ENCODE results near the gene FAM47E. TPM values are rescaled to one million over a fixed set of nuclear protein-coding genes. Genes with fewer than 3 reads are reported as not detected.

FAM47E gene
- total and polyA plus RNA-seq, 2 of the 13 experiments (the other 11 are each of a cell fraction or from before 2014, with no cell fraction given) = 0.33 to 0.66 TPM

- POLR2A ChIA-PET = no interaction called here
- FAIRE-seq = no peak
- Histone ChIP-seq H3K27me3 (ENCODE audit: control insufficient read depth in 1 of 2, insufficient read depth in 2 of 2, low read length in 2 of 2) (no peaks in the 10 kb centered on the region), H3K79me2 (ENCODE audit: insufficient read depth, low read length) (peaks cover 59% of the 10 kb centered on the region), H3K9ac (ENCODE audit: insufficient read depth, low read depth, low read length) (no peak overlapping the region), H2AFZ (ENCODE audit: low read length) (no peak overlapping the region), H3K4me2 (ENCODE audit: low read depth, low read length) (no peak overlapping the region), H3K4me1 (ENCODE audit: insufficient read depth, low read length) (peaks cover 41% of the 10 kb centered on the region), H4K20me1 (ENCODE audit: insufficient read depth, low read length) (no peaks in the 10 kb centered on the region), H3K4me3 (replicated peaks in 1 of 3; ENCODE audit: insufficient read depth in 1 of 3, low read depth in 2 of 3, low read length in 3 of 3) (no peak overlapping the region), H3K27ac (ENCODE audit: extremely low read length, insufficient read depth, low read length) (no peak overlapping the region), H3K9me3 (ENCODE audit: low read length) (no peaks in the 10 kb centered on the region), H3K36me3 (replicated peaks in 1 of 2; ENCODE audit: control insufficient read depth in 1 of 2, insufficient read depth in 2 of 2, low read length in 2 of 2) (peaks cover 2 to 3% of the 10 kb centered on the region in 2 experiments; a peak in 1 of 5 replicates)
- TF ChIP-seq NCOA1 (CRISPR knock-in tag; IDR thresholded peaks at IDR 0.05) (no peak), ZNF121 (CRISPR knock-in tag; IDR thresholded peaks at IDR 0.05) (peak; percentile 64; the same call in 1 of the 2 replicates)
- in situ Hi-C loops (cut with HindIII; ENCODE audit: extremely low pct_ligation_motif_present, low pct_unique_long_range_greater_than_20kb) = no loop called here
- no peak for ATAC-seq
- no peak for DNase-seq (ENCODE audit: low spot score)
- 100% methylated on average over 1 of the region's 1 CpG for WGBS (ENCODE audit: low lambda C conversion rate)
- CTCF ChIA-PET (ENCODE audit: low intra/inter-chr PET ratio, low total read pairs) = no interaction called here
- intact Hi-C loops (cut with micrococcal nuclease; ENCODE audit: unreplicated experiment) = no loop called here
- BruUV-seq (replicated peaks) = no TSS peak
These were observed 46.6 kb upstream of the FAM47E start for GRCh38 chr4:76204936-76205335.

DNA sequence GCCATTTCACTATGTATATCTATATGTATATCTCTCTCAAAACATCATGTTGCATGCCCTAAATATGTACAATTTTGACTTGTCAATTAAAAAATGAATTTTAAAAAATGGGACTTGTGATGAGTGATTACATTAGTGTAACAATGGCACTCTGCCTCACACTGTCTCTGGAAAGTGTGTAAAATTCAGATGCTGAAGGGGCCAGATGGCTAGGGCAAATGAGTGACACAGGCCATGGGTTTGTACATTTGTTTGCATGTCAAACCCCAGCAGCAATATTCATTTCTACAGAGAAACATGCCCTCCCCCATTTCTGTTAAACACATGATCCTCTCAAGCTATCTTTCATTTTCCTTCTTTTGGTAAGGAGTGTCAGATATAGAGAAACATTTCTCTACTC lies 46.0 kb upstream of the FAM47E start:
- Histone ChIP-seq H3K79me2 (ENCODE audit: insufficient read depth, low read length) (peaks cover 60% of the 10 kb centered on the region), H3K4me2 (ENCODE audit: low read depth, low read length) (no peak overlapping the region), H3K27me3 (ENCODE audit: control insufficient read depth in 1 of 2, insufficient read depth in 2 of 2, low read length in 2 of 2) (no peaks in the 10 kb centered on the region), H4K20me1 (ENCODE audit: insufficient read depth, low read length) (no peaks in the 10 kb centered on the region), H3K36me3 (replicated peaks in 1 of 2; ENCODE audit: control insufficient read depth in 1 of 2, insufficient read depth in 2 of 2, low read length in 2 of 2) (peaks cover 2 to 3% of the 10 kb centered on the region in 2 experiments; a peak in 1 of 5 replicates), H3K4me3 (replicated peaks in 1 of 3; ENCODE audit: insufficient read depth in 1 of 3, low read depth in 2 of 3, low read length in 3 of 3) (no peak overlapping the region), H3K9ac (ENCODE audit: insufficient read depth, low read depth, low read length) (no peak overlapping the region), H2AFZ (ENCODE audit: low read length) (no peak overlapping the region), H3K4me1 (ENCODE audit: insufficient read depth, low read length) (peaks cover 36% of the 10 kb centered on the region), H3K27ac (ENCODE audit: extremely low read length, insufficient read depth, low read length) (no peak overlapping the region), H3K9me3 (ENCODE audit: low read length) (no peaks in the 10 kb centered on the region)
- in situ Hi-C loops (cut with HindIII; ENCODE audit: extremely low pct_ligation_motif_present, low pct_unique_long_range_greater_than_20kb) (no loop called here), intact Hi-C loops (cut with micrococcal nuclease; ENCODE audit: unreplicated experiment) (no loop called here)
- CTCF ChIA-PET (ENCODE audit: low intra/inter-chr PET ratio, low total read pairs) = no interaction called here
- ATAC-seq = no peak
- DNase-seq (ENCODE audit: low spot score) = no peak
- BruUV-seq (replicated peaks) = no TSS peak
- no peak for FAIRE-seq
- TF ChIP-seq ZNF775 (CRISPR knock-in tag; IDR thresholded peaks at IDR 0.05; ENCODE audit: borderline replicate concordance) = no peak
- TF ChIP-seq, protein P1, sequence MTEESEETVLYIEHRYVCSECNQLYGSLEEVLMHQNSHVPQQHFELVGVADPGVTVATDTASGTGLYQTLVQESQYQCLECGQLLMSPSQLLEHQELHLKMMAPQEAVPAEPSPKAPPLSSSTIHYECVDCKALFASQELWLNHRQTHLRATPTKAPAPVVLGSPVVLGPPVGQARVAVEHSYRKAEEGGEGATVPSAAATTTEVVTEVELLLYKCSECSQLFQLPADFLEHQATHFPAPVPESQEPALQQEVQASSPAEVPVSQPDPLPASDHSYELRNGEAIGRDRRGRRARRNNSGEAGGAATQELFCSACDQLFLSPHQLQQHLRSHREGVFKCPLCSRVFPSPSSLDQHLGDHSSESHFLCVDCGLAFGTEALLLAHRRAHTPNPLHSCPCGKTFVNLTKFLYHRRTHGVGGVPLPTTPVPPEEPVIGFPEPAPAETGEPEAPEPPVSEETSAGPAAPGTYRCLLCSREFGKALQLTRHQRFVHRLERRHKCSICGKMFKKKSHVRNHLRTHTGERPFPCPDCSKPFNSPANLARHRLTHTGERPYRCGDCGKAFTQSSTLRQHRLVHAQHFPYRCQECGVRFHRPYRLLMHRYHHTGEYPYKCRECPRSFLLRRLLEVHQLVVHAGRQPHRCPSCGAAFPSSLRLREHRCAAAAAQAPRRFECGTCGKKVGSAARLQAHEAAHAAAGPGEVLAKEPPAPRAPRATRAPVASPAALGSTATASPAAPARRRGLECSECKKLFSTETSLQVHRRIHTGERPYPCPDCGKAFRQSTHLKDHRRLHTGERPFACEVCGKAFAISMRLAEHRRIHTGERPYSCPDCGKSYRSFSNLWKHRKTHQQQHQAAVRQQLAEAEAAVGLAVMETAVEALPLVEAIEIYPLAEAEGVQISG (CRISPR knock-in tag; IDR thresholded peaks at IDR 0.05) = no peak
- POLR2A ChIA-PET = no interaction called here
